Naive thymus-derived CD4-positive, alpha-beta T cell (primary cell): ENCODE data around the gene PSME4. TPM values are rescaled to one million over a fixed set of nuclear protein-coding genes. Genes with fewer than 3 reads are reported as not detected.

Experiments
- ATAC-seq: fragments of 150-1000 bp; cut with Tn5 transposase; 2 replicates; pipeline ENCODE4 v1.10.0; 2021; ENCODE audit warnings: mild to moderate bottlenecking, moderate library complexity
- CTCF ChIA-PET: fragments of 350-600 bp; sonication (Branson Sonifier 250); formaldehyde crosslinking; loops from one replicate; lab custom pipeline; 2021; ENCODE audit warnings: antibody characterized with exemption; lab: Charles Lee
- POLR2A ChIA-PET: fragments of 350-600 bp; sonication (Branson Sonifier 250); formaldehyde crosslinking; loops from one replicate; lab custom pipeline; 2021; ENCODE audit warnings: antibody characterized with exemption, inconsistent platforms; lab: Charles Lee
- DNase-seq, 9 donors: peaks; one replicate each; pipeline versions ENCODE4 v3.0.0 to v3.0.0-alpha.2; 2020 to 2022; ENCODE audit warnings: mixed read lengths in 1 of 9
- H3K27ac ChIP-seq: one replicate; pipeline ENCODE4 v1.7.0; 2013; ENCODE audit warnings: mild to moderate bottlenecking, low read depth, low read length, moderate library complexity
- H3K27me3 ChIP-seq, 2 donors: one replicate each; pipeline ENCODE4 v1.7.0; 2013; ENCODE audit warnings: low read length in 2 of 2, mild to moderate bottlenecking in 2 of 2, moderate library complexity in 2 of 2; ENCODE audit not compliant: control insufficient read depth in 2 of 2, insufficient read depth in 2 of 2
- H3K36me3 ChIP-seq, 3 experiments: 1 replicate in 2 of 3; 2 replicates in 1 of 3; pipeline ENCODE4 v1.7.0; 2013; ENCODE audit warnings: low read length in 3 of 3, mild to moderate bottlenecking in 3 of 3, moderate library complexity in 1 of 3; ENCODE audit not compliant: insufficient read depth in 3 of 3, control insufficient read depth in 2 of 3
- H3K4me1 ChIP-seq, 2 donors: one replicate each; pipeline ENCODE4 v1.7.0; 2013; ENCODE audit warnings: low read length in 2 of 2, mild to moderate bottlenecking in 2 of 2, moderate library complexity in 1 of 2; ENCODE audit not compliant: control insufficient read depth in 2 of 2, insufficient read depth in 2 of 2
- H3K4me3 ChIP-seq: 2 replicates; pipeline ENCODE4 v1.7.0; 2013; ENCODE audit warnings: mild to moderate bottlenecking, low read length
- H3K9me3 ChIP-seq, 3 experiments: 1 replicate in 2 of 3; 2 replicates in 1 of 3; pipeline ENCODE4 v1.7.0; 2013; ENCODE audit warnings: low read length in 3 of 3; ENCODE audit not compliant: control insufficient read depth in 2 of 3
- H3K27ac Mint-ChIP-seq, 9 donors: one replicate each; pipeline ENCODE4 v1.8.0; 2020 to 2022; ENCODE audit warnings: mixed read lengths in 9 of 9, mild to moderate bottlenecking in 8 of 9, moderate library complexity in 5 of 9, inconsistent platforms in 2 of 9
- H3K27me3 Mint-ChIP-seq, 5 donors: one replicate each; pipeline ENCODE4 v1.8.0; 2021 to 2022; ENCODE audit warnings: mixed read lengths in 5 of 5, mild to moderate bottlenecking in 1 of 5
- H3K36me3 Mint-ChIP-seq, 5 donors: one replicate each; pipeline ENCODE4 v1.8.0; 2020 to 2022; ENCODE audit warnings: mixed read lengths in 5 of 5, mild to moderate bottlenecking in 3 of 5, inconsistent platforms in 1 of 5
- H3K4me1 Mint-ChIP-seq, 7 donors: one replicate each; pipeline ENCODE4 v1.8.0; 2020 to 2022; ENCODE audit warnings: mixed read lengths in 7 of 7, mild to moderate bottlenecking in 3 of 7, inconsistent platforms in 1 of 7
- H3K4me3 Mint-ChIP-seq, 10 donors: one replicate each; pipeline ENCODE4 v1.8.0; 2020 to 2022; ENCODE audit warnings: mild to moderate bottlenecking in 10 of 10, mixed read lengths in 10 of 10, moderate library complexity in 6 of 10, inconsistent platforms in 2 of 10
- H3K9me3 Mint-ChIP-seq, 11 donors: one replicate each; pipeline ENCODE4 v1.8.0; 2020 to 2022; ENCODE audit warnings: mixed read lengths in 11 of 11, mild to moderate bottlenecking in 4 of 11, inconsistent platforms in 1 of 11, moderate library complexity in 1 of 11
- intact Hi-C, 2 donors: fragments of 100-400 bp; cut with micrococcal nuclease; formaldehyde crosslinking; loops; one replicate each; pipeline ENCODE4 v1.15.1; 2023
- polyA plus RNA-seq, 2 donors: library from polyadenylated mRNA; unstranded; fragments of 300-500 nt; fragmentation: Illumina TruSeq; gene quantifications; one replicate each; pipeline ENCODE4 v1.2.3, GENCODE V29; 2021
- total RNA-seq, 6 experiments: library from RNA in 5 of 6; stranded (reverse) in 5 of 6; gene quantifications; 1 replicate in 5 of 6; 2 replicates in 1 of 6; pipeline ENCODE4 v1.2.3 and lab custom pipeline; 2021 to 2026

Gene PSME4
- total and polyA plus RNA-seq, 7 experiments from 2014 or later: 2.4 to 80.1 (median 53.3) TPM

DNA sequence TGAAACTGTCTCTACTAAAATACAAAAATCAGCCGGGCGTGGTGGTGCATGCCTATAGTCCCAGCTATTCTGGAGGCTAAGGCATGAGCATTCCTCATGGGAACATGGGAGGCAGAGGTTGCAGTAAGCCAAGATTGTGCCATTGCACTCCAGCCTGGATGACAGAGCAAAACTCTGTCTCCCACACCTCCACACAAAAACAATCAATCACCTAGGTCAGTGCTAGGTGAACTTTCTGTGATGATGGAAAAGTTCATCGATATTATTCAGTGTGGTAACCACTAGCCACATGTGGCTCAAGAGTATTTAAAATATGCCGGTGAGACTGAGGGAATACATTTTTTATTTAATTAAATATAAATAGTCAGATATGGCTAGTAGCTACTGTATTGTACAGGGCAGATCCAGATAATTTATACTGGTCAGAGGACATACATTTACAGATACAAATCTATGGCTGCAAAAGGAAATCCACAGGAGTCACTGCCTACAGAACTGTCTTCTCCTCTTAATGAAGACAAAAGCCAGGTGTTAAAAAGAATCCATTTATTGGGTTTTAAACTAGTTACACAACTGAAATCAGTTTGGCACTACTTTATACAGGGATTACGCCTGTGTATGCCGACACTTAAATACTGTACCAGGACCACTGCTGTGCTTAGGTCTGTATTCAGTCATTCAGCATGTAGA, 107.1 kb downstream of the PSME4 start:
- peaks cover 9 to 40% (median 16%) of the 10 kb centered on the region in 5 donors for H3K36me3 Mint-ChIP-seq
- CTCF ChIA-PET: no interaction called here
- H3K27ac Mint-ChIP-seq: peak overlapping the region in 5 of 9 donors; percentile 72 to 95 (median 75)

DNA sequence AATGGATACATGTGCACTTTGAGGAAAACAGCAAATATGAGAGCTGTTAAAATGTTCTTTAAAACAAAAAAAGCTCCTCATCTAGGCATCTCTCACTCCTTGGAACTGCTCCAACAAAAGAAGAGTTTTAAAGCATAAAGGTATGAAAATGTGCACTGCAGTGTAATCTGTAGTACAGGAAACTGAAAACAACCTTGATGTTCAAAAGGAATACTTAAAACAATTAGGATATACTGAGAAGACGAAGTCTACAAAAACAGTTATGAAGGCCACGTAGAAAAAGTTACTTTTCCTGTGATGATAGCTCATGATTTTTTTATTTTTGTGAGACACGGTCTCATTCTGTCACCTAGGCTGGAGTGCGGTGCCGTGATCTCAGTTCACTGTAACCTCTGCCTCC, 109.0 kb downstream of the PSME4 start:
- Histone ChIP-seq H3K27ac (peak overlapping the region; percentile 23), H3K4me3 (no peak overlapping the region), H3K27me3 (no peaks in the 10 kb centered on the region), H3K36me3 (peaks cover 0 to 19% (median 7%) of the 10 kb centered on the region in 3 experiments), H3K9me3 (no peaks in the 10 kb centered on the region), H3K4me1 (peaks cover 0 to 15% of the 10 kb centered on the region in 2 donors)
- H3K4me1 Mint-ChIP-seq: peaks cover 6 to 32% (median 22%) of the 10 kb centered on the region in 7 donors
- ChIA-PET POLR2A (no interaction called here), CTCF (no interaction called here)
- H3K36me3 Mint-ChIP-seq: peaks cover 10 to 42% (median 13%) of the 10 kb centered on the region in 5 donors
- DNase-seq (peak in 6 of 9 donors; percentile 15 to 57 (median 38)), ATAC-seq (peak; percentile 34)
- H3K27ac Mint-ChIP-seq: peak overlapping the region in 8 of 9 donors; percentile 28 to 94 (median 76)
- peak overlapping the region in 7 of 10 donors; percentile 2 to 57 (median 13) for H3K4me3 Mint-ChIP-seq
- no peaks in the 10 kb centered on the region for H3K27me3 Mint-ChIP-seq
- intact Hi-C loops: no loop called here
- H3K9me3 Mint-ChIP-seq: peaks cover 0 to 1% (median 0%) of the 10 kb centered on the region in 11 donors

More for the DNA sequence above, 107.1 kb downstream of the PSME4 start:
- Histone ChIP-seq H3K27ac (no peak overlapping the region), H3K27me3 (no peaks in the 10 kb centered on the region), H3K4me1 (peaks cover 0 to 15% of the 10 kb centered on the region in 2 donors), H3K9me3 (no peaks in the 10 kb centered on the region), H3K36me3 (peaks cover 0 to 25% (median 7%) of the 10 kb centered on the region in 3 experiments), H3K4me3 (no peak overlapping the region)
- ATAC-seq: no peak
- Mint-ChIP-seq H3K9me3 (no peaks in the 10 kb centered on the region), H3K4me1 (peaks cover 6 to 32% (median 22%) of the 10 kb centered on the region in 7 donors), H3K27me3 (no peaks in the 10 kb centered on the region), H3K4me3 (no peak overlapping the region)
- POLR2A ChIA-PET: no interaction called here
- DNase-seq: no peak
- intact Hi-C loops: no loop called here

DNA sequence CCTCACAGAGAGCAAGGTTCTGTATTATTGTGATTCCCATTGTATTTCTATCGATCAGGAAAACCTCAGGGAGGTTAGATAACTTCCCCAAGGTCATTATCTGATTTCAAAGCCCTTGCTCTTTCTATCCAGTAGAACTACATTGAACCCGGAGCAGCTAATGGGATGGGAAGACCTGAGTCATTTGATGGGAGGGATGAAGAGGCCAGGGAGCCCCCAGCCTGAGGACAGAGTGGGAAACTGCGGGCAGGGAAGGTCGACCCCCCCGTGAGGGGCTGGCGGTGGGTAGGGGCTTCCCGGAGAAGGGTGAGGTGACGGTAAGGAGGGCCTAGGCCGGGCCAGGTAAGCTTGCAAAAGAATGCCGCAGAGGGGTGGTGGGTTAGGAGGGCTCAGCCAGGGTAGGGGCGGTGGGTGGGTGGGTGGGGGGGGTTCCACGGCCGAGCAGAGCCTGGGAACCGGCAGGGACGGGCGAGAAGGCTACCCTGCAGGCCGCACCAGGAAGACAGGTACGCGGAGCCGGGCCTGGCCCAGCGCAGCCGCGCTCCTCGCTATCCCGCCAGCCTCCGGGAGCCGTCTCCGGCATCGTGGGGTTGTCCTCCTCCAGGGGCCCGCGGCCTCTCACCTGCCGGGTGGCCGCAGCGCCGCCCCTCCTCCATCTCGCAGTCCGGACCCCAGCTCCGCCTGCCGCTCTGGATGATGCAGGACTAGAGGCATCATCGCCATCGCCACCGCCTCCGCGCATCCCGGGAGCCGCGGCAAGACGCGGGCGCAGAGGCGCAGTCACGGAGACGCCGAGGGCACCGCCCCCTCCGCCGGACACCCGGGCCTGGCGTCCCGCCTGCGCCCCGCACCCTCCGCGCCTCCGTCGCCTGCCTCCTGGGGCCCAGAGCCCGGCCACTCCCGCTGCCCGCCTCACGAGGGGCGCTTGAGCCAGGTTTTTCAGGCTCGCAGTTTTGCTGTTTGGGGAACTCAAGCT, 111.3 kb downstream of the PSME4 start, which contains the start of gene GPR75:
TSS of gene GPR75 (minus strand) at position 762 of the 976 bp plus-strand sequence. CDS start 5,211 bp downstream, outside the sequence.
- ATAC-seq (no peak), DNase-seq (no peak)
- intact Hi-C loops: no loop called here
- Histone ChIP-seq H3K4me1 (peaks cover 0 to 15% of the 10 kb centered on the region in 2 donors), H3K27me3 (no peaks in the 10 kb centered on the region), H3K9me3 (no peaks in the 10 kb centered on the region), H3K36me3 (peaks cover 0 to 4% (median 3%) of the 10 kb centered on the region in 3 experiments), H3K27ac (no peak within 1 kb of the TSS), H3K4me3 (no peak within 1 kb of the TSS)
- H3K27me3 Mint-ChIP-seq: no peaks in the 10 kb centered on the region
- H3K36me3 Mint-ChIP-seq: peaks cover 0 to 29% (median 8%) of the 10 kb centered on the region in 5 donors
- H3K27ac Mint-ChIP-seq: peak within 1 kb of the TSS in 2 of 9 donors; percentile 43 to 72
- peaks cover 6 to 25% (median 18%) of the 10 kb centered on the region in 7 donors for H3K4me1 Mint-ChIP-seq
- no peak within 1 kb of the TSS for H3K4me3 Mint-ChIP-seq
- ChIA-PET CTCF (no interaction called here), POLR2A (no interaction called here)
- peaks cover 0 to 1% (median 0%) of the 10 kb centered on the region in 11 donors for H3K9me3 Mint-ChIP-seq

DNA sequence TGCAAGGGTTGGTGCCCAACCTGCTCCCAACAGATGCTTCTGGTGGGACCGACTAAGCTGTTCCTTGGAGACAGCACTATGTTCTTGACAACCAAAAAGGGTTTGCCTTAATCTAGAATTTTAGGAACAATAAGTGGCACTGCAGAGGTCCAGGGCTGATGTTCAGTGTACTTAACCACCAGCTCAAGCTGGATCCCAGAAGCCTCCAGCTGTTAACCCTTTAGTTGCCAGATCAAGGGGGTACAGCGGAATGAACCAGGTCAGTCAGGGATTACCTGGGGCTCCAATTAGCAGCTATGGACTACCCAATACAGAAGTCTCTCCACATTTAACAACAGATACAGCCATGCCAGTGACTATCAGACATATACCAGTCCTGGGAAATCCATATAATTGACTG, 114.5 kb downstream of the PSME4 start:
- H3K4me3 ChIP-seq: no peak overlapping the region
- no peak overlapping the region for H3K27ac ChIP-seq
- peak overlapping the region in 1 of 9 donors; percentile 0 for H3K27ac Mint-ChIP-seq
- peaks cover 0 to 4% (median 2%) of the 10 kb centered on the region in 7 donors for H3K4me1 Mint-ChIP-seq
- ChIA-PET CTCF (interaction anchor here (0.6 kb wide), 1 partner anchor 11 kb away, joined by 3 read pairs; no protein-coding TSS in a partner anchor), POLR2A (interaction anchor here (0.6 kb wide), 1 partner anchor 12 kb away, joined by 5 read pairs; no protein-coding TSS in a partner anchor)
- H3K36me3 Mint-ChIP-seq: peaks cover 6 to 45% (median 19%) of the 10 kb centered on the region in 5 donors
- intact Hi-C loops: no loop called here
- no peaks in the 10 kb centered on the region for H3K9me3 ChIP-seq
- peaks cover 0 to 19% (median 0%) of the 10 kb centered on the region in 3 experiments for H3K36me3 ChIP-seq
- peaks cover 0 to 4% (median 0%) of the 10 kb centered on the region in 11 donors for H3K9me3 Mint-ChIP-seq
- H3K4me1 ChIP-seq: no peaks in the 10 kb centered on the region
- H3K4me3 Mint-ChIP-seq: no peak overlapping the region
- no peak for ATAC-seq
- no peak for DNase-seq
- no peaks in the 10 kb centered on the region for H3K27me3 ChIP-seq
- no peaks in the 10 kb centered on the region for H3K27me3 Mint-ChIP-seq

DNA sequence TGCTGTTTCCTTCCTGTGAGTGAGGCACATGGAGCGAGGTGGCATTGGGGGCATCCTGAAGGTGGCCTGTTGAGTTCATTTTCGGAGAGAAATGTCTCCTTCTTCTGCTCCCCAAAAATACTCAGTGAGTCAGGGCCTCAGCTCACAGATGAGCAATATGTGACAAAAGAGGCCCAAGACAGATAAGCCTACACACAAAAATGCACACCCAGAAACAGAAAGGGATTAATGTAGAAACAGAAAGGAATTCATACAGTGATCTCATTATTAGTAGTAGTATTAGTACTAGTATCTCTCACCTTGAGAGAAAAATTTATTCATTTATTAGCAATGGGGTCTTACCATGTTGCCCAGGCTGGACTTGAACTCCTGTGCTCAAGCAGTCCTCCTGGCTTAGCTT, 116.1 kb downstream of the PSME4 start:
- Histone ChIP-seq H3K36me3 (peaks cover 0 to 19% (median 0%) of the 10 kb centered on the region in 3 experiments), H3K27me3 (no peaks in the 10 kb centered on the region), H3K27ac (no peak overlapping the region), H3K4me1 (no peaks in the 10 kb centered on the region), H3K4me3 (no peak overlapping the region), H3K9me3 (no peaks in the 10 kb centered on the region)
- intact Hi-C loops: no loop called here
- ChIA-PET CTCF (interaction anchor here (0.5 kb wide), 1 partner anchor 355 kb away, joined by 3 read pairs; no protein-coding TSS in a partner anchor), POLR2A (no interaction called here)
- Mint-ChIP-seq H3K4me3 (no peak overlapping the region), H3K27ac (no peak overlapping the region), H3K36me3 (peaks cover 6 to 41% (median 13%) of the 10 kb centered on the region in 5 donors), H3K27me3 (no peaks in the 10 kb centered on the region), H3K4me1 (peaks cover 0 to 4% (median 0%) of the 10 kb centered on the region in 7 donors), H3K9me3 (peaks cover 0 to 4% (median 0%) of the 10 kb centered on the region in 11 donors)
- DNase-seq (no peak), ATAC-seq (no peak)

DNA sequence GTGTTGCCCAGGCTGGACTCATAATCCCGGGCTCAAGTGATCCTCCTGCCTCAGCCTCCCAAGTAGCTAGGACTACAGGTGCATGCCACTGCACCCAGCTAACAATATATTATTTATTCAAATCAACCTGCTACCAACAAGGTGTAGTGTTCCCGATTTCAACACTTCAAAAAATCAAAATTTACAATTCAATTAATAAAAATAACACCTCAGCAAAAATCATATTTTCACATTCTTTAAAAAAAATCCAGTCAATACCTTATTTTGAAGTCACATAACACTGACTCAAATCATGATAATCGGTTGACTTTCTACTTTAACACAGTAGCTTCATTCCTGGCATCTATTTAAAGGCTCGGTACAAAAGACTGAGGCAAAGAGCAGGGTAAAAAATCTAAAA, 118.3 kb downstream of the PSME4 start:
- H3K9me3 ChIP-seq: no peaks in the 10 kb centered on the region
- intact Hi-C loops: no loop called here
- no peak overlapping the region for H3K4me3 ChIP-seq
- Mint-ChIP-seq H3K27ac (no peak overlapping the region), H3K4me1 (peaks cover 0 to 2% (median 0%) of the 10 kb centered on the region in 7 donors), H3K27me3 (no peaks in the 10 kb centered on the region), H3K9me3 (peaks cover 0 to 5% (median 0%) of the 10 kb centered on the region in 11 donors), H3K36me3 (peaks cover 6 to 43% (median 13%) of the 10 kb centered on the region in 5 donors), H3K4me3 (no peak overlapping the region)
- ChIA-PET POLR2A (no interaction called here), CTCF (no interaction called here)
- no peak for DNase-seq
- no peaks in the 10 kb centered on the region for H3K27me3 ChIP-seq
- ATAC-seq: no peak
- peaks cover 0 to 19% (median 0%) of the 10 kb centered on the region in 3 experiments for H3K36me3 ChIP-seq
- H3K27ac ChIP-seq: no peak overlapping the region
- no peaks in the 10 kb centered on the region for H3K4me1 ChIP-seq
